B cell (primary cell): ENCODE results near the gene VSIG10. TPM values are rescaled to one million over a fixed set of nuclear protein-coding genes. Genes with fewer than 3 reads are reported as not detected.
A peak's percentile ranks its signal among the peaks of the same experiment; 100 is the strongest.

ENCODE experiments used
- ATAC-seq: fragments of 200-7000 bp; cut with Tn5 transposase; one replicate; pipeline ENCODE4 v1.10.0; 2021; ENCODE audit warnings: low read depth, mild to moderate bottlenecking, moderate number of reproducible peaks, moderate library complexity
- CTCF ChIA-PET: fragments of 350-600 bp; sonication (Branson Sonifier 250); formaldehyde crosslinking; loops from one replicate; lab custom pipeline; 2021; ENCODE audit warnings: antibody characterized with exemption, inconsistent platforms; lab: Charles Lee
- POLR2A ChIA-PET: fragments of 350-600 bp; sonication (Branson Sonifier 250); formaldehyde crosslinking; loops from one replicate; lab custom pipeline; 2021; ENCODE audit warnings: antibody characterized with exemption; lab: Charles Lee
- DNase-seq: peaks from one replicate; pipeline ENCODE4 v3.0.0; 2013
- H2AFZ ChIP-seq: 2 replicates; pipeline ENCODE4 v1.6.1; 2012; ENCODE audit warnings: mild to moderate bottlenecking, low read depth, low read length; ENCODE audit not compliant: insufficient read depth, poor library complexity, severe bottlenecking
- H3K27ac ChIP-seq, 2 donors: 1 replicate in 1 of 2; 2 replicates in 1 of 2; pipeline ENCODE4 v1.5.1; 2012 to 2013; ENCODE audit warnings: low read length in 2 of 2, mild to moderate bottlenecking in 2 of 2, moderate library complexity in 1 of 2
- H3K27me3 ChIP-seq, 4 experiments: fragments of 200-600 bp in 1 of 4; sonication (generic) in 1 of 4; replicated peaks in 1 of 4; 1 replicate in 2 of 4; 2 replicates in 2 of 4; pipeline versions ENCODE4 v1.6.1 to v1.7.0; 2013 to 2016; ENCODE audit warnings: low read length in 3 of 4, mild to moderate bottlenecking in 2 of 4, mixed read lengths in 1 of 4, moderate library complexity in 1 of 4; ENCODE audit not compliant: insufficient read depth in 4 of 4, control insufficient read depth in 3 of 4; ENCODE audit errors: control extremely low read depth in 1 of 4
- H3K36me3 ChIP-seq, 2 experiments: replicated peaks in 1 of 2; 1 replicate in 1 of 2; 2 replicates in 1 of 2; pipeline versions ENCODE4 v1.6.1 to v1.7.1; 2013; ENCODE audit warnings: low read length in 1 of 2; ENCODE audit not compliant: insufficient read depth in 2 of 2, control insufficient read depth in 1 of 2; ENCODE audit errors: control extremely low read depth in 1 of 2, extremely low read depth in 1 of 2
- H3K4me1 ChIP-seq, 2 donors: fragments of 200-600 bp in 1 of 2; sonication (generic) in 1 of 2; 1 replicate in 1 of 2; 2 replicates in 1 of 2; pipeline versions ENCODE4 v1.5.1 to v1.6.1; 2013 to 2017; ENCODE audit warnings: low read length in 2 of 2; ENCODE audit not compliant: control insufficient read depth in 2 of 2, insufficient read depth in 2 of 2
- H3K4me2 ChIP-seq: replicated peaks from 2 replicates; pipeline ENCODE3; 2012; ENCODE audit warnings: mild to moderate bottlenecking, low read depth, low read length; ENCODE audit not compliant: poor library complexity, severe bottlenecking
- H3K4me3 ChIP-seq, 5 experiments: fragments of 200-600 bp in 1 of 5; sonication (generic) in 1 of 5; 1 replicate in 3 of 5; 2 replicates in 2 of 5; pipeline versions ENCODE4 v1.5.1 to v1.7.0; 2011 to 2016; ENCODE audit warnings: low read length in 4 of 5, mild to moderate bottlenecking in 4 of 5, low read depth in 2 of 5, control low read depth in 1 of 5, moderate library complexity in 1 of 5; ENCODE audit not compliant: insufficient read depth in 1 of 5; ENCODE audit errors: control extremely low read depth in 1 of 5, extremely low read depth in 1 of 5
- H3K79me2 ChIP-seq: fragments of 200-600 bp; sonication (generic); one replicate; pipeline ENCODE4 v1.6.0; 2016; ENCODE audit warnings: low read length; ENCODE audit not compliant: control insufficient read depth, insufficient read depth
- H3K9ac ChIP-seq: fragments of 200-600 bp; sonication (generic); 2 replicates; pipeline ENCODE4 v1.6.1; 2017; ENCODE audit warnings: mild to moderate bottlenecking, low read length, moderate library complexity
- H3K9me3 ChIP-seq, 3 donors: one replicate each; pipeline versions ENCODE4 v1.6.1 to v1.7.1; 2013; ENCODE audit warnings: low read length in 2 of 3; ENCODE audit not compliant: control insufficient read depth in 2 of 3, insufficient read depth in 1 of 3; ENCODE audit errors: control extremely low read depth in 1 of 3
- H4K20me1 ChIP-seq: 2 replicates; pipeline ENCODE4 v1.6.0; 2012; ENCODE audit warnings: mild to moderate bottlenecking, low read length; ENCODE audit not compliant: insufficient read depth, control insufficient read depth, poor library complexity, severe bottlenecking
- H3K27ac Mint-ChIP-seq: one replicate; pipeline ENCODE4 v1.8.0; 2021; ENCODE audit warnings: mixed read lengths
- H3K27me3 Mint-ChIP-seq: one replicate; pipeline ENCODE4 v1.8.0; 2021; ENCODE audit warnings: mixed read lengths
- H3K4me1 Mint-ChIP-seq: one replicate; pipeline ENCODE4 v1.8.0; 2021; ENCODE audit warnings: mixed read lengths
- H3K4me3 Mint-ChIP-seq: one replicate; pipeline ENCODE4 v1.8.0; 2021; ENCODE audit warnings: mixed read lengths
- H3K9me3 Mint-ChIP-seq: one replicate; pipeline ENCODE4 v1.8.0; 2022; ENCODE audit warnings: mixed read lengths; ENCODE audit not compliant: insufficient read depth
- EZH2 ChIP-seq: IDR thresholded peaks from 2 replicates; pipeline ENCODE4 v1.6.1; 2012; ENCODE audit warnings: borderline replicate concordance, low read depth, mild to moderate bottlenecking, moderate library complexity, low read length; ENCODE audit not compliant: insufficient read depth, poor library complexity, severe bottlenecking
- WGBS: methylation state at CpG from one replicate; pipeline ENCODE4 v1.1.5; 2013; ENCODE audit warnings: missing lambda C conversion rate; ENCODE audit not compliant: insufficient coverage; 5-methylcytosine and 5-hydroxymethylcytosine counted together
- intact Hi-C: fragments of 100-400 bp; cut with micrococcal nuclease; formaldehyde crosslinking; loops from one replicate; pipeline ENCODE4 v1.10.0; 2022
- polyA plus RNA-seq: library from polyadenylated mRNA; depleted of rRNA; stranded (reverse); fragments of >200 nt; gene quantifications from 2 replicates; pipeline ENCODE4 v1.2.3, GENCODE V29; 2012
- total RNA-seq, 2 donors: library from RNA; stranded (reverse); fragments of 120-200 nt in 1 of 2; gene quantifications; 1 replicate in 1 of 2; 2 replicates in 1 of 2; pipeline versions ENCODE4 v1.2.3 to v1.2.4, GENCODE V29; 2013 to 2022
- TF ChIP-seq, protein P1 (sequence below): fragments of 200-600 bp; IDR thresholded peaks from one replicate; pipeline ENCODE4 v1.8.0; 2022; ENCODE audit warnings: antibody characterized with exemption, mild to moderate bottlenecking

VSIG10 gene
- total and polyA plus RNA-seq, 2 donors (not counting 1 experiment from before 2014, with no cell fraction given), result 0.34 to 2.6 TPM

DNA sequence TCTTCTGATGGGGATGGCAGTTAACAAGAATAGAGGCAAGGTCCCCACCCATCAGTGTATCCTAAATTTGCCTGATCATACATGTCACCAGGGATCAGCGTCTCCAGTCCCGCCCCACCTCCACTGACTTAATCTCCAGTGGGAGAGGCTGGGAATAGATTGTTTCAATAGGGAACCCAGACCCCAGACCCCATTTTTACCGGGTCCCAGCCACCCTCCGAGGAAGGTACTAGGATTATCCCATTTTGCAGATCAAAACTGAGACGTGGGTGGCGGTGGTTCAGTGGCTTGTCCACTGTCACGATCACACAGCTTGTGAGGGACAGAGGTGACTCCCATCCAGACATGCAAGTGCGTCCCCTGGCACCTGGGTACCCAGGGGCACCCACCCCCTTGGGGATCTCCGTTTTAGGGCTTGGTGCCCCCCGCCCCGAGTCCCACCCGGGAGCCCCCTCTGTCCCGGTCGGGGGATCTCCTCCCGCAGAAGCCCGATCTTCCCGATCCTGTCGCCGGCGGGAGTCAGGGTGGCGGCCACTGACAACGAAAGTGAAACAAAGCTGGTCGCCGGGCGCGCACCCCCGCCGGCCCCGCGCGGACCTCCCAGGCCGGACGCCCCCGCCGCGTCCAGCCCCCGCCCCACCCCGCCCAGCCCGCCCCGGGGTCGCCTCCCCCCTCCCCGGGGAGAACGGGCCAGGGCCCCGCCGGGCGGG is 43.4 kb downstream of the VSIG10 start:
- intact Hi-C loops, result loop anchor here (1.0 to 2.0 kb wide), 2 partner anchors 44 to 76 kb away; partner anchors contain the start of genes PEBP1 and RFC5
- TF ChIP-seq EZH2, result no peak
- TF ChIP-seq, protein P1, sequence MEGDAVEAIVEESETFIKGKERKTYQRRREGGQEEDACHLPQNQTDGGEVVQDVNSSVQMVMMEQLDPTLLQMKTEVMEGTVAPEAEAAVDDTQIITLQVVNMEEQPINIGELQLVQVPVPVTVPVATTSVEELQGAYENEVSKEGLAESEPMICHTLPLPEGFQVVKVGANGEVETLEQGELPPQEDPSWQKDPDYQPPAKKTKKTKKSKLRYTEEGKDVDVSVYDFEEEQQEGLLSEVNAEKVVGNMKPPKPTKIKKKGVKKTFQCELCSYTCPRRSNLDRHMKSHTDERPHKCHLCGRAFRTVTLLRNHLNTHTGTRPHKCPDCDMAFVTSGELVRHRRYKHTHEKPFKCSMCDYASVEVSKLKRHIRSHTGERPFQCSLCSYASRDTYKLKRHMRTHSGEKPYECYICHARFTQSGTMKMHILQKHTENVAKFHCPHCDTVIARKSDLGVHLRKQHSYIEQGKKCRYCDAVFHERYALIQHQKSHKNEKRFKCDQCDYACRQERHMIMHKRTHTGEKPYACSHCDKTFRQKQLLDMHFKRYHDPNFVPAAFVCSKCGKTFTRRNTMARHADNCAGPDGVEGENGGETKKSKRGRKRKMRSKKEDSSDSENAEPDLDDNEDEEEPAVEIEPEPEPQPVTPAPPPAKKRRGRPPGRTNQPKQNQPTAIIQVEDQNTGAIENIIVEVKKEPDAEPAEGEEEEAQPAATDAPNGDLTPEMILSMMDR, result no peak
- peak; percentile 46 for DNase-seq
- Mint-ChIP-seq H3K27me3 (peaks cover under 1% of the 10 kb centered on the region), H3K4me3 (peak overlapping the region; percentile 80), H3K27ac (peak overlapping the region; percentile 88), H3K9me3 (no peaks in the 10 kb centered on the region), H3K4me1 (peaks cover 45% of the 10 kb centered on the region)
- Histone ChIP-seq H3K4me1 (peaks cover 27 to 35% of the 10 kb centered on the region in 2 donors), H3K27ac (peak overlapping the region; percentile 56 to 80), H4K20me1 (no peaks in the 10 kb centered on the region), H3K4me3 (peak overlapping the region; percentile 6 to 87 (median 64)), H3K4me2 (peak overlapping the region; percentile 76), H3K9ac (peak overlapping the region; percentile 71), H3K79me2 (peaks cover 13% of the 10 kb centered on the region), H3K9me3 (no peaks in the 10 kb centered on the region), H3K27me3 (no peaks in the 10 kb centered on the region), H2AFZ (peak overlapping the region; percentile 85), H3K36me3 (no peaks in the 10 kb centered on the region)
- peak; percentile 18 for ATAC-seq
- POLR2A ChIA-PET, result interaction anchor here (0.7 to 1.2 kb wide), 2 partner anchors 76 to 315 kb away, joined by 3 to 10 read pairs; partner anchors contain the start of gene PEBP1
- CTCF ChIA-PET, result interaction anchor here (1.3 to 1.7 kb wide), 2 partner anchors 13 to 317 kb away, joined by 3 to 6 read pairs; no protein-coding TSS in a partner anchor
- 2% methylated on average over 42 of the region's 46 CpGs for WGBS
